PC-9 (cell line): ENCODE data around the gene THAP7.

ENCODE experiments used
- CTCF ChIP-seq: fragments of 200-600 bp; sonication (generic); conservative IDR thresholded peaks from 2 replicates; pipeline ENCODE4 v1.6.1; 2017; ENCODE audit warnings: mixed run types, antibody characterized with exemption, mild to moderate bottlenecking, moderate library complexity
- EZH2 ChIP-seq: fragments of 200-600 bp; sonication (generic); IDR thresholded peaks from 2 replicates; pipeline ENCODE4 v1.8.0; 2017; ENCODE audit warnings: antibody characterized with exemption, low read depth

GRCh38 chr22:21034989-21035388 is 33.1 kb upstream of the THAP7 start:
- TF ChIP-seq CTCF (no peak), EZH2 (no peak)
